ENCODE data around the gene ANXA4. TPM values are rescaled to one million over a fixed set of nuclear protein-coding genes. Genes with fewer than 3 reads are reported as not detected.
"Not testable (repeated sequence)": the region's sequence is repeated elsewhere in the genome, so short reads cannot be mapped to it uniquely, and the experiment has no call there.

ANXA4 gene
- total and polyA plus RNA-seq, 8 donors, result 40.8 to 193 (median 80.8) TPM

- Histone ChIP-seq H3K36me3 (peaks cover 4 to 41% (median 19%) of the 10 kb centered on the region in 4 donors), H3K9me3 (no peaks in the 10 kb centered on the region), H3K27ac (peak overlapping the region in 4 of 5 donors; percentile 61 to 75 (median 65)), H3K27me3 (no peaks in the 10 kb centered on the region), H3K4me1 (peaks cover 16 to 48% (median 29%) of the 10 kb centered on the region in 4 donors), H3K4me3 (peak overlapping the region in 3 of 4 donors; percentile 17 to 30 (median 27))
- peak in 1 of 2 donors; percentile 74 for DNase-seq
- TF ChIP-seq EP300 (IDR thresholded peaks at IDR 0.05), result no peak
- TF ChIP-seq POLR2A (IDR thresholded peaks at IDR 0.05), result no peak
- no peak for TF ChIP-seq CTCF (IDR thresholded peaks at IDR 0.05)
- TF ChIP-seq POLR2AphosphoS5 (IDR thresholded peaks at IDR 0.05), result no peak
- 25 to 37% (median 30%) methylated on average over 4 of the region's 4 CpGs for WGBS, 5 donors
- intact Hi-C loops (cut with DNase I; ENCODE audit: low total_unique reads), result no loop called here
Measured at GRCh38 chr2:69798909-69799526, 57.1 kb downstream of the ANXA4 start.

- H3K4me3 ChIP-seq, result no peak overlapping the region
Measured at GRCh38 chr2:69801745-69802290, 59.9 kb downstream of the ANXA4 start.

GRCh38 chr2:69802781-69803367, 60.9 kb downstream of the ANXA4 start:
- 85 to 91% (median 89%) methylated on average over 4 of the region's 4 CpGs for WGBS, 5 donors
- H3K36me3 ChIP-seq, result peaks cover 13 to 62% (median 47%) of the 10 kb centered on the region in 4 donors
- intact Hi-C loops (cut with DNase I; ENCODE audit: low total_unique reads); H3K9me3 ChIP-seq; H3K4me3 ChIP-seq; H3K27me3 ChIP-seq; H3K27ac ChIP-seq; DNase-seq: not testable (repeated sequence)
- H3K4me1 ChIP-seq, result peaks cover 13 to 31% (median 18%) of the 10 kb centered on the region in 4 donors

More at GRCh38 chr2:69801745-69802290, 59.9 kb downstream of the ANXA4 start:
- Histone ChIP-seq H3K36me3 (peaks cover 10 to 54% (median 37%) of the 10 kb centered on the region in 4 donors), H3K9me3 (no peaks in the 10 kb centered on the region), H3K4me1 (peaks cover 16 to 41% (median 27%) of the 10 kb centered on the region in 4 donors), H3K27me3 (no peaks in the 10 kb centered on the region), H3K27ac (no peak overlapping the region)
- 88 to 96% (median 93%) methylated on average over 1 of the region's 1 CpG for WGBS, 5 donors
- intact Hi-C loops (cut with DNase I; ENCODE audit: low total_unique reads), result no loop called here
- no peak for DNase-seq
- TF ChIP-seq EP300 (IDR thresholded peaks at IDR 0.05) (no peak), POLR2A (IDR thresholded peaks at IDR 0.05) (no peak)

GRCh38 chr2:69804416-69804815, 62.5 kb downstream of the ANXA4 start:
- TF ChIP-seq EP300 (IDR thresholded peaks at IDR 0.05) (no peak), POLR2A (IDR thresholded peaks at IDR 0.05) (no peak), POLR2AphosphoS5 (IDR thresholded peaks at IDR 0.05) (no peak), CTCF (IDR thresholded peaks at IDR 0.05) (no peak)
- intact Hi-C loops (cut with DNase I; ENCODE audit: low total_unique reads), result no loop called here
- H3K9me3 ChIP-seq, result no peaks in the 10 kb centered on the region
- H3K27me3 ChIP-seq, result no peaks in the 10 kb centered on the region
- no peak overlapping the region for H3K27ac ChIP-seq
- H3K4me3 ChIP-seq, result no peak overlapping the region
- no peak for DNase-seq
- 80 to 85% (median 82%) methylated on average over 11 of the region's 11 CpGs for WGBS, 5 donors
- H3K4me1 ChIP-seq, result peaks cover 0 to 15% (median 3%) of the 10 kb centered on the region in 4 donors
- peaks cover 23 to 77% (median 63%) of the 10 kb centered on the region in 4 donors for H3K36me3 ChIP-seq

GRCh38 chr2:69805887-69806286, 64.0 kb downstream of the ANXA4 start:
- H3K36me3 ChIP-seq, result peaks cover 34 to 84% (median 75%) of the 10 kb centered on the region in 4 donors
- no peak for DNase-seq
- H3K9me3 ChIP-seq, result no peaks in the 10 kb centered on the region
- H3K27me3 ChIP-seq, result no peaks in the 10 kb centered on the region
- 87 to 93% (median 88%) methylated on average over 1 of the region's 1 CpG for WGBS, 5 donors
- H3K4me3 ChIP-seq, result no peak overlapping the region
- intact Hi-C loops (cut with DNase I; ENCODE audit: low total_unique reads), result no loop called here
- H3K27ac ChIP-seq, result no peak overlapping the region
- H3K4me1 ChIP-seq, result peaks cover 0 to 7% (median 0%) of the 10 kb centered on the region in 4 donors
- TF ChIP-seq POLR2AphosphoS5 (IDR thresholded peaks at IDR 0.05) (no peak), POLR2A (IDR thresholded peaks at IDR 0.05) (no peak), EP300 (IDR thresholded peaks at IDR 0.05) (no peak), CTCF (IDR thresholded peaks at IDR 0.05) (no peak)
